CD4-positive, alpha-beta T cell (primary cell): ENCODE measurements around the gene KCNQ1. TPM values are rescaled to one million over a fixed set of nuclear protein-coding genes. Genes with fewer than 3 reads are reported as not detected.

Experiments
- ATAC-seq: fragments of 200-7000 bp; cut with Tn5 transposase; one replicate; pipeline ENCODE4 v1.10.0; 2022; ENCODE audit warnings: mild to moderate bottlenecking; ENCODE audit not compliant: poor library complexity
- CTCF ChIA-PET: fragments of 350-600 bp; sonication (Branson Sonifier 250); formaldehyde crosslinking; loops from one replicate; lab custom pipeline; 2021; ENCODE audit warnings: antibody characterized with exemption, inconsistent platforms; lab: Charles Lee
- POLR2A ChIA-PET: fragments of 350-600 bp; sonication (Branson Sonifier 250); formaldehyde crosslinking; loops from one replicate; lab custom pipeline; 2021; ENCODE audit warnings: antibody characterized with exemption, inconsistent platforms; lab: Charles Lee
- DNase-seq, 14 experiments: peaks; one replicate each; pipeline ENCODE4 v3.0.0-alpha.2; 2013 to 2020; ENCODE audit warnings: mixed read lengths in 2 of 14
- H3K27ac ChIP-seq, 2 donors: one replicate each; pipeline versions ENCODE4 v1.5.1 to v1.7.0; 2013; ENCODE audit warnings: low read length in 2 of 2, low read depth in 1 of 2, mild to moderate bottlenecking in 1 of 2
- H3K27me3 ChIP-seq, 2 experiments: 1 replicate in 1 of 2; 2 replicates in 1 of 2; pipeline versions ENCODE4 v1.6.1 to v1.7.0; 2013; ENCODE audit warnings: low read length in 2 of 2, control low read depth in 1 of 2, mild to moderate bottlenecking in 1 of 2, moderate library complexity in 1 of 2; ENCODE audit not compliant: insufficient read depth in 2 of 2, control insufficient read depth in 1 of 2
- H3K36me3 ChIP-seq: one replicate; pipeline ENCODE4 v1.6.1; 2013; ENCODE audit warnings: low read length, control low read depth; ENCODE audit not compliant: insufficient read depth
- H3K4me1 ChIP-seq: one replicate; pipeline ENCODE4 v1.6.1; 2013; ENCODE audit warnings: low read length, control low read depth; ENCODE audit not compliant: insufficient read depth
- H3K4me3 ChIP-seq: one replicate; pipeline ENCODE4 v1.5.1; 2013; ENCODE audit warnings: mild to moderate bottlenecking, low read length, moderate library complexity
- H3K9me3 ChIP-seq, 2 experiments: 1 replicate in 1 of 2; 2 replicates in 1 of 2; pipeline versions ENCODE4 v1.6.1 to v1.7.0; 2013; ENCODE audit warnings: low read length in 2 of 2, mild to moderate bottlenecking in 2 of 2, control low read depth in 1 of 2, moderate library complexity in 1 of 2; ENCODE audit not compliant: control insufficient read depth in 1 of 2, insufficient read depth in 1 of 2
- H3K27ac Mint-ChIP-seq: one replicate; pipeline ENCODE4 v1.8.0; 2020; ENCODE audit warnings: mixed read lengths
- H3K27me3 Mint-ChIP-seq: one replicate; pipeline ENCODE4 v1.8.0; 2021; ENCODE audit warnings: mixed read lengths
- H3K36me3 Mint-ChIP-seq: one replicate; pipeline ENCODE4 v1.8.0; 2021; ENCODE audit warnings: low read depth, mixed read lengths
- H3K4me1 Mint-ChIP-seq: one replicate; pipeline ENCODE4 v1.8.0; 2021; ENCODE audit warnings: low read depth, mixed read lengths
- H3K4me3 Mint-ChIP-seq: one replicate; pipeline ENCODE4 v1.8.0; 2020; ENCODE audit warnings: mild to moderate bottlenecking, mixed read lengths
- H3K9me3 Mint-ChIP-seq: one replicate; pipeline ENCODE4 v1.8.0; 2020; ENCODE audit warnings: mixed read lengths
- CTCF ChIP-seq: fragments of 200-600 bp; IDR thresholded peaks from one replicate; pipeline ENCODE4 v1.8.0; 2022; ENCODE audit warnings: antibody characterized with exemption, mild to moderate bottlenecking
- intact Hi-C, 2 experiments: fragments of 100-400 bp; cut with DNase I in 1 of 2; cut with micrococcal nuclease in 1 of 2; formaldehyde crosslinking; loops; one replicate each; pipeline versions ENCODE4 v1.15.1 to v1.9.0; 2023 to 2025; cut with DNase I, micrococcal nuclease
- total RNA-seq, 174 experiments: library from RNA in 2 of 174; stranded (reverse) in 2 of 174; gene quantifications; one replicate each; pipeline ENCODE4 v1.2.3 and lab custom pipeline; 2021 to 2026

The KCNQ1 gene
- total RNA-seq, 2 experiments from 2014 or later = 31.3 to 33.1 TPM

- Histone ChIP-seq H3K4me3 (no peak overlapping the region), H3K27ac (no peak overlapping the region), H3K27me3 (no peaks in the 10 kb centered on the region), H3K36me3 (no peaks in the 10 kb centered on the region), H3K9me3 (peaks cover 0 to 14% of the 10 kb centered on the region in 2 experiments), H3K4me1 (no peaks in the 10 kb centered on the region)
- H3K27me3 Mint-ChIP-seq = no peaks in the 10 kb centered on the region
- ChIA-PET POLR2A (no interaction called here), CTCF (no interaction called here)
- H3K27ac Mint-ChIP-seq = no peak overlapping the region
- no peak overlapping the region for H3K4me3 Mint-ChIP-seq
- no peaks in the 10 kb centered on the region for H3K4me1 Mint-ChIP-seq
- intact Hi-C loops = no loop called here
- H3K36me3 Mint-ChIP-seq = peaks cover 22% of the 10 kb centered on the region
- ATAC-seq = no peak
- DNase-seq = no peak
- TF ChIP-seq CTCF = no peak
- no peaks in the 10 kb centered on the region for H3K9me3 Mint-ChIP-seq
These were observed 268.3 kb downstream of the KCNQ1 start for GRCh38 chr11:2713094-2713493.

- Mint-ChIP-seq H3K9me3 (no peaks in the 10 kb centered on the region), H3K4me1 (no peaks in the 10 kb centered on the region), H3K4me3 (no peak overlapping the region), H3K27ac (no peak overlapping the region), H3K27me3 (no peaks in the 10 kb centered on the region), H3K36me3 (peaks cover 19% of the 10 kb centered on the region)
- no peak for ATAC-seq
- no peak for TF ChIP-seq CTCF
- ChIA-PET POLR2A (no interaction called here), CTCF (no interaction called here)
- Histone ChIP-seq H3K4me1 (no peaks in the 10 kb centered on the region), H3K27ac (no peak overlapping the region), H3K27me3 (no peaks in the 10 kb centered on the region), H3K36me3 (no peaks in the 10 kb centered on the region), H3K9me3 (peaks cover 0 to 9% of the 10 kb centered on the region in 2 experiments), H3K4me3 (no peak overlapping the region)
- no peak for DNase-seq
- intact Hi-C loops = no loop called here
These were observed 269.1 kb downstream of the KCNQ1 start for GRCh38 chr11:2713661-2714462.

GRCh38 chr11:2714463-2714800 lies 269.6 kb downstream of the KCNQ1 start:
- no peak overlapping the region for H3K4me3 Mint-ChIP-seq
- no peaks in the 10 kb centered on the region for H3K27me3 Mint-ChIP-seq
- ChIA-PET CTCF (no interaction called here), POLR2A (no interaction called here)
- H3K4me3 ChIP-seq = no peak overlapping the region
- H3K4me1 Mint-ChIP-seq = no peaks in the 10 kb centered on the region
- H3K36me3 ChIP-seq = no peaks in the 10 kb centered on the region
- H3K27ac ChIP-seq = no peak overlapping the region
- no peak overlapping the region for H3K27ac Mint-ChIP-seq
- peaks cover 19% of the 10 kb centered on the region for H3K36me3 Mint-ChIP-seq
- H3K9me3 ChIP-seq = peaks cover 0 to 5% of the 10 kb centered on the region in 2 experiments
- no peaks in the 10 kb centered on the region for H3K4me1 ChIP-seq
- intact Hi-C loops = no loop called here
- TF ChIP-seq CTCF = no peak
- DNase-seq = no peak
- ATAC-seq = no peak
- H3K27me3 ChIP-seq = no peaks in the 10 kb centered on the region
- H3K9me3 Mint-ChIP-seq = no peaks in the 10 kb centered on the region
